H1 (cell line): ENCODE data around the gene PPIP5K1. TPM values are rescaled to one million over a fixed set of nuclear protein-coding genes. Genes with fewer than 3 reads are reported as not detected.

ENCODE experiments used
- CTCF ChIA-PET: fragments of 300-600 bp; sonication (Branson Sonifier 250); formaldehyde crosslinking; loops from one replicate; lab custom pipeline; 2021; ENCODE audit not compliant: partially characterized antibody; lab: Charles Lee
- POLR2A ChIA-PET: fragments of 300-600 bp; sonication (Branson Sonifier 250); formaldehyde crosslinking; loops from one replicate; lab custom pipeline; 2021; ENCODE audit warnings: inconsistent platforms; ENCODE audit not compliant: partially characterized antibody; lab: Charles Lee
- DNase-seq, 2 experiments: peaks; one replicate each; pipeline versions ENCODE4 v3.0.0 to v3.0.0-alpha.2; 2010 to 2022; ENCODE audit warnings: low spot score in 2 of 2, low read depth in 1 of 2, mixed read lengths in 1 of 2
- FAIRE-seq: peaks from 2 replicates; lab custom pipeline; 2011; peaks lifted over from hg19 to GRCh38; lab: Jason Lieb, UNC
- H2AFZ ChIP-seq: 2 replicates; pipeline ENCODE4 v1.8.1; 2012; ENCODE audit warnings: low read length, inconsistent platforms
- H2AK5ac ChIP-seq: 2 replicates; pipeline ENCODE4 v1.6.1; 2013; ENCODE audit warnings: low read depth, low read length
- H2BK120ac ChIP-seq: replicated peaks from 2 replicates; pipeline ENCODE3; 2013; ENCODE audit warnings: low read depth, low read length, inconsistent platforms
- H2BK12ac ChIP-seq: 2 replicates; pipeline ENCODE4 v1.6.1; 2013; ENCODE audit warnings: low read depth, low read length
- H2BK15ac ChIP-seq: 2 replicates; pipeline ENCODE4 v1.6.1; 2013; ENCODE audit warnings: low read length
- H2BK20ac ChIP-seq: 2 replicates; pipeline ENCODE4 v1.6.1; 2013; ENCODE audit warnings: low read length
- H2BK5ac ChIP-seq: 2 replicates; pipeline ENCODE4 v1.6.1; 2013; ENCODE audit warnings: low read depth, low read length
- H3K14ac ChIP-seq: 2 replicates; pipeline ENCODE4 v1.6.1; 2013; ENCODE audit warnings: inconsistent platforms; ENCODE audit not compliant: insufficient read length
- H3K18ac ChIP-seq: 2 replicates; pipeline ENCODE4 v1.6.1; 2013; ENCODE audit warnings: low read length; ENCODE audit errors: extremely low read depth
- H3K23ac ChIP-seq: 2 replicates; pipeline ENCODE4 v1.6.1; 2013; ENCODE audit warnings: inconsistent platforms; ENCODE audit not compliant: insufficient read length
- H3K23me2 ChIP-seq: 2 replicates; pipeline ENCODE4 v1.6.1; 2013; ENCODE audit warnings: low read depth, low read length
- H3K27ac ChIP-seq: 2 replicates; pipeline ENCODE4 v1.6.1; 2011; ENCODE audit warnings: low read depth, low read length, inconsistent platforms
- H3K27me3 ChIP-seq, 4 experiments: replicated peaks in 1 of 4; 1 replicate in 1 of 4; 2 replicates in 3 of 4; pipeline versions ENCODE4 v1.6.1 to v1.8.1; 2011 to 2013; ENCODE audit warnings: low read length in 3 of 4, mild to moderate bottlenecking in 3 of 4, inconsistent platforms in 2 of 4, mixed read lengths in 2 of 4, moderate library complexity in 1 of 4; ENCODE audit not compliant: control insufficient read depth in 3 of 4, insufficient read depth in 3 of 4; ENCODE audit errors: extremely low read depth in 1 of 4
- H3K36me3 ChIP-seq, 4 experiments: 2 replicates each; pipeline versions ENCODE4 v1.6.1 to v1.8.1; 2011 to 2013; ENCODE audit warnings: mild to moderate bottlenecking in 4 of 4, low read length in 3 of 4, moderate library complexity in 2 of 4, control low read depth in 1 of 4, inconsistent platforms in 1 of 4; ENCODE audit not compliant: insufficient read depth in 4 of 4, control insufficient read depth in 2 of 4
- H3K4ac ChIP-seq: replicated peaks from 2 replicates; pipeline ENCODE3; 2013; ENCODE audit warnings: low read length, low read depth, mixed read lengths, inconsistent platforms; ENCODE audit not compliant: insufficient read length
- H3K4me1 ChIP-seq, 4 experiments: replicated peaks in 1 of 4; 1 replicate in 1 of 4; 2 replicates in 3 of 4; pipeline versions ENCODE4 v1.6.1 to v1.8.1; 2011 to 2013; ENCODE audit warnings: low read length in 3 of 4, inconsistent platforms in 2 of 4, mixed read lengths in 1 of 4; ENCODE audit not compliant: insufficient read depth in 4 of 4, control insufficient read depth in 3 of 4
- H3K4me2 ChIP-seq, 2 experiments: 2 replicates each; pipeline versions ENCODE4 v1.6.1 to v1.8.1; 2011 to 2013; ENCODE audit warnings: low read depth in 2 of 2, low read length in 2 of 2, control low read depth in 1 of 2, inconsistent platforms in 1 of 2, mild to moderate bottlenecking in 1 of 2; ENCODE audit not compliant: insufficient read depth in 1 of 2
- H3K4me3 ChIP-seq, 4 experiments: fragments of 200-600, 300-600 bp in 1 of 4; sonication (generic), shearing (Covaris generic), sonication (Bioruptor Twin) in 1 of 4; 2 replicates each; pipeline versions ENCODE4 v1.5.1 to v1.8.1; 2011 to 2016; ENCODE audit warnings: low read length in 4 of 4, low read depth in 3 of 4, control low read depth in 2 of 4, inconsistent platforms in 2 of 4, mild to moderate bottlenecking in 2 of 4, mixed read lengths in 1 of 4, moderate library complexity in 1 of 4; ENCODE audit not compliant: insufficient read depth in 2 of 4; ENCODE audit errors: extremely low read depth in 1 of 4
- H3K56ac ChIP-seq: replicated peaks from 2 replicates; pipeline ENCODE3; 2013; ENCODE audit warnings: low read depth, mild to moderate bottlenecking, mixed read lengths, low read length, inconsistent platforms; ENCODE audit not compliant: insufficient read length
- H3K79me1 ChIP-seq: 2 replicates; pipeline ENCODE4 v1.6.1; 2013; ENCODE audit warnings: low read depth, low read length, control low read depth
- H3K79me2 ChIP-seq, 2 experiments: 2 replicates each; pipeline versions ENCODE4 v1.6.1 to v1.8.1; 2012 to 2013; ENCODE audit warnings: low read length in 2 of 2, mild to moderate bottlenecking in 2 of 2, inconsistent platforms in 1 of 2; ENCODE audit not compliant: insufficient read depth in 2 of 2, control insufficient read depth in 1 of 2
- H3K9ac ChIP-seq, 4 experiments: replicated peaks in 1 of 4; 1 replicate in 1 of 4; 2 replicates in 3 of 4; pipeline versions ENCODE4 v1.6.1 to v1.8.1; 2011 to 2013; ENCODE audit warnings: low read depth in 3 of 4, low read length in 3 of 4, control low read depth in 2 of 4, mild to moderate bottlenecking in 2 of 4, moderate library complexity in 2 of 4, inconsistent platforms in 1 of 4; ENCODE audit errors: extremely low read depth in 1 of 4
- H3K9me3 ChIP-seq, 2 experiments: 2 replicates each; pipeline versions ENCODE4 v1.6.1 to v1.8.1; 2012 to 2013; ENCODE audit warnings: mild to moderate bottlenecking in 2 of 2, moderate library complexity in 2 of 2, control low read depth in 1 of 2, inconsistent platforms in 1 of 2, low read depth in 1 of 2, low read length in 1 of 2, mixed read lengths in 1 of 2; ENCODE audit not compliant: insufficient read depth in 2 of 2
- H4K20me1 ChIP-seq, 2 experiments: replicated peaks in 1 of 2; 2 replicates each; pipeline versions ENCODE3 to v1.8.1; 2011 to 2013; ENCODE audit warnings: inconsistent platforms in 2 of 2, low read length in 2 of 2, mild to moderate bottlenecking in 1 of 2; ENCODE audit not compliant: insufficient read depth in 2 of 2, control insufficient read depth in 1 of 2
- H4K5ac ChIP-seq: 2 replicates; pipeline ENCODE4 v1.6.1; 2013; ENCODE audit warnings: low read length, low read depth, mixed read lengths, inconsistent platforms; ENCODE audit not compliant: insufficient read length
- H4K8ac ChIP-seq: 2 replicates; pipeline ENCODE4 v1.8.0; 2013; ENCODE audit warnings: mild to moderate bottlenecking, moderate library complexity, low read length, inconsistent platforms; ENCODE audit not compliant: insufficient read depth; ENCODE audit errors: extremely low read depth
- H4K91ac ChIP-seq: replicated peaks from 2 replicates; pipeline ENCODE3; 2013; ENCODE audit warnings: low read length, mixed read lengths, inconsistent platforms; ENCODE audit not compliant: insufficient read length
- BACH1 ChIP-seq: IDR thresholded peaks from 2 replicates; pipeline ENCODE4 v1.6.1; 2012; ENCODE audit warnings: low read length, improper control_type of control experiment
- BRCA1 ChIP-seq: IDR thresholded peaks from 2 replicates; pipeline ENCODE4 v1.6.1; 2012; ENCODE audit warnings: low read depth, low read length, improper control_type of control experiment
- CBX8 ChIP-seq: fragments of 300-800, 300-1000 bp; sonication (generic); IDR thresholded peaks from 2 replicates; pipeline ENCODE4 v1.7.1; 2016; ENCODE audit warnings: low read depth, low read length, borderline replicate concordance
- EP300 ChIP-seq, 2 experiments: IDR thresholded peaks; 1 replicate in 1 of 2; 2 replicates in 1 of 2; pipeline ENCODE4 v1.6.1; 2011 to 2012; ENCODE audit warnings: low read depth in 2 of 2, low read length in 2 of 2, mild to moderate bottlenecking in 2 of 2, borderline replicate concordance in 1 of 2, inconsistent platforms in 1 of 2, moderate library complexity in 1 of 2
- EZH2 ChIP-seq: fragments of 200-600 bp; sonication (generic); IDR thresholded peaks from 2 replicates; pipeline ENCODE4 v1.7.1; 2012; ENCODE audit warnings: low read depth, mild to moderate bottlenecking, moderate library complexity, low read length, inconsistent platforms; ENCODE audit not compliant: severe bottlenecking
- FOSL1 ChIP-seq: IDR thresholded peaks from 2 replicates; pipeline ENCODE4 v1.6.1; 2011; ENCODE audit warnings: mild to moderate bottlenecking, low read depth, low read length, moderate library complexity; ENCODE audit not compliant: insufficient read depth
- KDM1A ChIP-seq: fragments of 200-600, 300-600 bp; sonication (generic); IDR thresholded peaks from 2 replicates; pipeline ENCODE4 v1.7.1; 2016; ENCODE audit warnings: mild to moderate bottlenecking, low read length, borderline replicate concordance
- PHF8 ChIP-seq: fragments of 200-600 bp; sonication (generic); conservative IDR thresholded peaks from 2 replicates; pipeline ENCODE4 v1.7.1; 2012; ENCODE audit warnings: low read depth, mild to moderate bottlenecking, inconsistent platforms, low read length, moderate library complexity
- POLR2A ChIP-seq, 2 experiments: IDR thresholded peaks; 1 replicate in 1 of 2; 2 replicates in 1 of 2; pipeline ENCODE4 v1.6.1; 2011; ENCODE audit warnings: low read depth in 2 of 2, low read length in 2 of 2, mild to moderate bottlenecking in 2 of 2; ENCODE audit errors: control extremely low read depth in 1 of 2
- POLR2AphosphoS5 ChIP-seq: IDR thresholded peaks from 2 replicates; pipeline ENCODE4 v1.6.1; 2011; ENCODE audit warnings: low read depth, low read length
- SIN3A ChIP-seq, 2 experiments: IDR thresholded peaks in 1 of 2; conservative IDR thresholded peaks in 1 of 2; 2 replicates each; pipeline ENCODE4 v1.6.1; 2011 to 2012; ENCODE audit warnings: low read length in 2 of 2, improper control_type of control experiment in 1 of 2, low read depth in 1 of 2, mild to moderate bottlenecking in 1 of 2
- SIX5 ChIP-seq: IDR thresholded peaks from 2 replicates; pipeline ENCODE4 v1.6.1; 2011; ENCODE audit warnings: mild to moderate bottlenecking, low read depth, low read length
- SUZ12 ChIP-seq: fragments of 200-600 bp; sonication (generic); IDR thresholded peaks from 2 replicates; pipeline ENCODE4 v1.6.1; 2012; ENCODE audit warnings: mild to moderate bottlenecking, inconsistent platforms, low read length, moderate library complexity, mixed read lengths
- WGBS, 2 experiments: shearing (Covaris generic) in 1 of 2; methylation state at CpG; one replicate each; pipeline versions ENCODE4 v1.1.6 to v1.1.7; 2013 to 2015; ENCODE audit warnings: low lambda C conversion rate in 2 of 2, mixed read lengths in 2 of 2, inconsistent platforms in 1 of 2, low coverage in 1 of 2, missing lambda C conversion rate in 1 of 2; ENCODE audit not compliant: insufficient replicate concordance in 2 of 2, insufficient coverage in 1 of 2, insufficient read length in 1 of 2; ENCODE audit errors: extremely low coverage in 1 of 2, missing lambda C conversion rate in 1 of 2; 5-methylcytosine and 5-hydroxymethylcytosine counted together
- polyA plus RNA-seq, 7 experiments: library from polyadenylated mRNA; depleted of rRNA in 3 of 7; stranded (reverse) in 5 of 7; unstranded in 2 of 7; fragments of >200 nt in 5 of 7; fragments of 200-250 nt in 2 of 7; gene quantifications; 1 replicate in 5 of 7; 2 replicates in 1 of 7; 4 replicates in 1 of 7; pipeline versions ENCODE4 v1.2.1 to v1.2.3, GENCODE V29; 2011 to 2013; ENCODE audit warnings: missing spikeins in 2 of 7, mixed read lengths in 2 of 7
- total RNA-seq: library from RNA; stranded (reverse); fragmentation: NEBNext Ultra II Directional; extraction: Animal tissue kit (Norgen Biotek cat#: 25700); gene quantifications from 2 replicates; pipeline ENCODE4 v1.2.1, GENCODE V29; 2021

The PPIP5K1 gene
- total and polyA plus RNA-seq, 2 of the 8 experiments (the other 6 are each of a cell fraction or from before 2014, with no cell fraction given), result 18.8 to 22.7 TPM

GRCh38 chr15:43508991-43509659, 80.9 kb downstream of the PPIP5K1 start:
- Histone ChIP-seq H4K91ac (no peak overlapping the region), H4K20me1 (peaks cover 0 to 2% of the 10 kb centered on the region in 2 experiments), H3K27me3 (peaks cover 4 to 16% (median 10%) of the 10 kb centered on the region in 4 experiments), H2BK120ac (no peak overlapping the region), H3K56ac (no peak overlapping the region), H4K8ac (no peak overlapping the region), H2BK20ac (no peak overlapping the region), H2BK15ac (no peak overlapping the region), H2AFZ (no peak overlapping the region), H3K9ac (no peak overlapping the region), H3K14ac (no peak overlapping the region), H3K36me3 (no peaks in the 10 kb centered on the region), H2AK5ac (peak overlapping the region; percentile 29; the same call in 1 of the 2 replicates), H3K27ac (no peak overlapping the region), H3K4me3 (peak overlapping the region in 2 of 4 experiments; percentile 65 to 77; a peak in 3 of 8 replicates), H2BK5ac (no peak overlapping the region), H3K4me2 (peak overlapping the region; percentile 93; a peak in 3 of 4 replicates), H3K79me2 (no peaks in the 10 kb centered on the region), H3K4ac (no peak overlapping the region), H3K79me1 (no peaks in the 10 kb centered on the region), H3K9me3 (no peaks in the 10 kb centered on the region), H3K23ac (no peak overlapping the region), H2BK12ac (no peak overlapping the region), H3K18ac (no peak overlapping the region), H3K23me2 (peaks cover 10% of the 10 kb centered on the region), H4K5ac (no peak overlapping the region), H3K4me1 (peaks cover 0 to 16% (median 5%) of the 10 kb centered on the region in 4 experiments; a peak in 6 of 7 replicates)
- POLR2A ChIA-PET, result interaction anchor here (1.7 to 5.0 kb wide), 2 partner anchors 12 to 17 kb away, joined by 6 to 81 read pairs; partner anchors contain the start of gene TP53BP1
- FAIRE-seq (no peak), DNase-seq (no peak)
- CTCF ChIA-PET, result interaction anchor here (1.0 kb wide), 1 partner anchor 267 kb away, joined by 3 read pairs; no protein-coding TSS in a partner anchor
- WGBS, 2 experiments, result 82% methylated on average over 7 of the region's 9 CpGs; no CpG with 5 or more reads in 1 of the 2 experiments
- no peak for TF ChIP-seq POLR2A (IDR thresholded peaks at IDR 0.05; ENCODE audit: control extremely low read depth in 1 of 2, low read depth in 2 of 2, low read length in 2 of 2)
- no peak for TF ChIP-seq BACH1
- TF ChIP-seq BRCA1, result no peak
- TF ChIP-seq EZH2, result no peak
- TF ChIP-seq SIX5, result no peak
- TF ChIP-seq EP300 (IDR thresholded peaks at IDR 0.05; ENCODE audit: borderline replicate concordance in 1 of 2, low read depth in 2 of 2, low read length in 2 of 2), result no peak
- no peak for TF ChIP-seq POLR2AphosphoS5
- no peak for TF ChIP-seq SUZ12
- no peak for TF ChIP-seq SIN3A (conservative IDR thresholded peaks at IDR 0.05 in 1 of 2, IDR thresholded peaks at IDR 0.05 in 1 of 2; ENCODE audit: low read depth in 1 of 2, low read length in 2 of 2)
- no peak for TF ChIP-seq CBX8
- TF ChIP-seq PHF8, result no peak
- no peak for TF ChIP-seq KDM1A
- no peak for TF ChIP-seq FOSL1
